Right lung (tissue), 10 donors: Measurements from ENCODE around the gene PAX8. TPM values are rescaled to one million over a fixed set of nuclear protein-coding genes. Genes with fewer than 3 reads are reported as not detected.
"Not testable (repeated sequence)": the region's sequence is repeated elsewhere in the genome, so short reads cannot be mapped to it uniquely, and the experiment has no call there.

Experiments
- DNase-seq, 2 donors: peaks; one replicate each; pipeline ENCODE4 v3.0.0-alpha.2; 2013
- long read RNA-seq, 8 donors: transcript quantifications; one replicate each; lab custom pipeline, GENCODE V29; 2026
- polyA plus RNA-seq, 5 donors: library from polyadenylated mRNA; unstranded; fragments of 120-200 nt; gene quantifications; one replicate each; pipeline versions ENCODE4 v1.2.1 to v1.2.3, GENCODE V29; 2013; ENCODE audit warnings: inconsistent platforms in 1 of 5, low replicate concordance in 1 of 5; ENCODE audit not compliant: insufficient read length in 5 of 5, insufficient read depth in 1 of 5

The PAX8 gene
- 10 to 100 TPM in 1 of 5 donors, 1 to 10 TPM in 4; 2.0 to 14.5 (median 4.4) TPM for polyA plus RNA-seq
- long read RNA-seq, donor 1, partial matches to known transcripts = 0 of 13 reads
- long read RNA-seq, donor 1, other reads (novel, unspliced or antisense) = 12 of 13 reads
- long read RNA-seq, donor 2, partial matches to known transcripts = 0 of 1 reads
- long read RNA-seq, donor 2, other reads (novel, unspliced or antisense) = 0 of 1 reads
- long read RNA-seq, donor 3 = 0 reads
- long read RNA-seq, donor 4, partial matches to known transcripts = 0 of 3 reads
- long read RNA-seq, donor 4, other reads (novel, unspliced or antisense) = 0 of 3 reads
- long read RNA-seq, donor 5, partial matches to known transcripts = 0 of 2 reads
- long read RNA-seq, donor 5, other reads (novel, unspliced or antisense) = 0 of 2 reads
- long read RNA-seq, donor 6, partial matches to known transcripts = 0 of 1 reads
- long read RNA-seq, donor 6, other reads (novel, unspliced or antisense) = 0 of 1 reads
- long read RNA-seq, donor 7, partial matches to known transcripts = 50 of 94 reads
- long read RNA-seq, donor 7, other reads (novel, unspliced or antisense) = 44 of 94 reads
- long read RNA-seq, donor 8 = 0 reads

DNA sequence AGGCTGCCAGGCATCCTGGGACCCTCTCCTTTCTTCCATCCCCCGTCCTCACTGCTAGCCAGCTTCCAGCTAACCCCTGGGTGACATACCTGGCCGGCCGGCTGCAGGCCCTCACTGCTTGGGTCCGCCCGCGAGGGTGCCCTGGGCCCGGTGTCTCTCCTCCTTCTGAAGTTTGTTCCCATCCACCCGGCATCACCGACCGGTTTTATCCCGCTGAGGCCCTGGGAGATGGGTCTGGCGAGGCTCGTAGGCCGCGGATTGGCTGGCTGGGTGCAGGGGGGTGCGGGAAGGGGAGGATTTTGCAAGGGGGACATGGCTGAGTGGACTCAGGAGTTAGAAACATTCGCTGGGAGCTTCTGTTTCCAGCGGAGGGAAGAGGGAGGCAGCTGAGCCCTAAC, at the start of gene PAX8:
PAX8 (minus strand) TSS at position 180 of the 398 bp plus-strand sequence. CDS start 527 bp downstream, outside the sequence.
- DNase-seq = no peak

DNA sequence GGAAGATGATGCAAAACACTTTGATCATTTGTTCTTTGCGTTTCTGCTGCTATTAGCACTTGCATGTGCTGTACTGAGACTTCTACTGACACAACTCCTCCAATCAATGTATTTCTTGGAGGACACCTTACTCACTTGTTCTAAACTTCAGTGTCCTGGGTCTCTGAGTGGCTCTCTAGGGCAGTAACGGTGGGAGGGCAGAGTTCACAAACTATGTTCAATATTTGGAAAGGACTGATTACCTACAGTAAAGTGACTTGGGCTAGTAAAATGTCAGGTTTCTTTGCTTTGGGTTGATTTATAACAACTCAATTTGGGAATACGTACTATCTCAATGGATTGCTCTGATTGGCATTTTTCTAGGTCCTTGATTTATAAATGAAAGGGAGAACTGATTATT, 49.3 kb upstream of the PAX8 start:
- no peak for DNase-seq

DNA sequence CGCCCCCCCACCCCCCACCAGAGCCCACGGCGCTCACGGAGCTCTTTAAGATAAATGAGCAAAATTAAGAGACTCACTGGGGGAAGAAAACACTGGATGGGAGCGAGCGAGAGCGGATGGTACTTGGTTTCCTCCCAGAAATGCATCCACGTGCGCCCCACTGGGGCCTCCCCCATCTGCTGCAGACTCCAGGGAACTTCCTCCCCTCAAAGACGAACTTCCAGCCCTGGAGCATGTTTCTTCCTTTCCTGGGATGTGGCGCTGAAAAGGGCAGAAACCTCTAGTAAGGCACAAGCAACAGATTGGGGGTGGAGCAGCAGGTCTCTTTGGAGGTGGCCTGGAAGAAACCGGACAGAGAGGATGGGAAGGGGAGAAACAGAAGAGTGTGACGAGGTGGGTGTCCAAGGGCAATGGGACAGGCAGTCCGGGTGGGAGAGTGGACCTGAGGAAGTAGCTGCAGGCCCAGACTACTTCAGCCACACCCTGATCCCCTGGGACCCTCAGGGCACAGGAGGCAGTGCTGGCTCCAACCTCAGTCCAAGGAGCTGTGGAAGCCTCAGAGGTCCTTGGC, 46.5 kb upstream of the PAX8 start:
- DNase-seq = peak in 1 of 2 donors; percentile 10

DNA sequence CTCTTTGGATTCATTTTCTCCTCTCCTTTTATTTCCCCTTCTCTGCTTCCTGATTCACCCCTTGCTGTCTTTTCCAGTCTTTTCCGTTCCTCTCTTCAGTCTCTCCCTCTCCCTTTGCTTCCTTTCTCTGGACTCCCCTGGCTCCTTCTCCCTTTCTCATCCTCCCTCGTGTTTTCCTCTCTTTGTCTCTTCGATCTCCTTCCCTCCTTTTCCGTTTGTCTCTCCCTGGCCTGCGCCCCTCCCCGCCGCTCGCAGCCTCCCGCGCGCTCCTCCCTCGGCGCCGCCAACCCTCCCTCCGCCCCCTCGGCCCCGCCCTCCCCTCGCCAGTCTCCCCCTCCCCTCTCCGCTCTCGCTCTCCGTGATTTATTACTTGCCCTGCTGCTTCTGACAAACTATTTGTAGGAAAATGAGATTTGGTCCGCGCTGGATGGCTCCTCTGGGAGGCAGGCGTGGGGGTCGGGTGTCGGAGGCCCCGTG, 46.0 kb upstream of the PAX8 start:
- peak; percentile 42 to 62 for DNase-seq

DNA sequence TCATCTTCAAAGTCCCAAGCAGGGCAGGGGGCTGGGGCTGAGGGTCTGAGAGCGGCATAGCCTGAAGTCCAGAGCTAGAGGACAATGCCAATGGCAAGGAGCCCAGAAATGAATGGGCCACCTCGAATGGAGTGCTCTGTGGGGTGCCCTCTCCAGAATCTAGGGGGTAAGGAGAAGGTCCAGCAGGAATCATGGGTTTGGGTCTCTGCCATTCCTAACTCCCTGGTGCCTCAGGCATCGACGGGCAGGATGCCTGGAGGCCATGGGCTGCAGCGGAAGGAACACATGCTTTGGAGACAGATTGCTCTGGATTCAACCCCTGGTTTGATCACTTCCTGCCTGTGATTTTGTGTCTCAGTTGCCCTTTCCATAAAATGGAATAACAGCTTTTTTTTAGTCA, 44.4 kb upstream of the PAX8 start:
- not testable (repeated sequence) for DNase-seq

DNA sequence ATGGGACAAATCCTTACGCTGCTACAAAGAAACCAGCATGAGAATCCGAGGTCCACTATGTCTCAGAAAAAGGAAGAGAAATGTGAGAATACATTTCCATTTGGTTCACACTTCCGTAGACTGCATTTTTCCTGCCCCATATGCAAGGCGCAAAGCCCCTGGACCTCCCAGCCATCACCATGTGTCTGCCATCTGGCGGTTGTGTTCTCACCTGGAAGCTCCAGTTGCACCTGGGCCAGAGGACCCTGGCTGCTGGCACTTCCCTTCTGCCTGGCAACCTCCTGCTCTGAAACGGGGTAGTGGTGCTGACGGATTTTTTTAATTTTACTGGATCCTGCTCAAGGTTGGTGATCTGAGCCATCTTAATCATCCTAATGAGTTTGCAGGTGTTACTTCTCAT, 41.4 kb upstream of the PAX8 start:
- not testable (repeated sequence) for DNase-seq

DNA sequence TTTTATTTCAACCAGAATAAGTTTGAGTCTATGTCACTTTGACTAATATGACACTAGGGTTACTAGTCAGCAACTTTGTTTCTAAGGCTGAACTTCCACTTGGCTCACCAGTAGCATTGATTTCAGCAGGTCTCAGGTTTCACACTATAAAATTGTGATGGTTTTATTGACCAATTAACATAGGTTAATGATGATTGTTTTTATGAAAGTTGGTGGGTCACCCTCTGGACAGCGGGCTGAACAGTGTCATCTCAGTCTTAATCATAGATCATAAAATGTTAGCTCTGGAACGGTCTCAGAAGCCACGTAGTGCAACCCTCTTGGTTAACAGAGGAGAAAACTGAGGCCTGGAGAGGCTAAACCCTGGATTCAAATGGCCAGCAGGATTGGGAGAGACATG, 40.2 kb upstream of the PAX8 start:
- not testable (repeated sequence) for DNase-seq

DNA sequence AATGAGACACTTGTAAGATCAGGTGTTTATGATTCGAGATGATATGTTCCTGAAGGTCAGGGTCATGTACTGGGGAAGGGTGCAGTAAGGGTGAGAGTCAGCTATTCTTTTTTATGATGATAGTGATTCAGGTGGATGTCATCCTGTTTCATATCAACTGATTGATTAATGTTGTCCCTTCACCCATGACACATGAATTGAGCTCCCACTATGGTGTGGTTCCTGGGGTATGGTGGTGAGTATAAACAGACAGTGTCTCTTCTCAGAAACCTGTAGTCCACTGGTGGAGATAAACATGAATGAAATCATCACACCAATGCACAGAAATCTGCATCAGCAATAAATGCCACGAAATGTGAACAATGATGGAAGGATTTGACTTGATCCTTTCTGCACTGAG, 37.4 kb upstream of the PAX8 start:
- DNase-seq = no peak

DNA sequence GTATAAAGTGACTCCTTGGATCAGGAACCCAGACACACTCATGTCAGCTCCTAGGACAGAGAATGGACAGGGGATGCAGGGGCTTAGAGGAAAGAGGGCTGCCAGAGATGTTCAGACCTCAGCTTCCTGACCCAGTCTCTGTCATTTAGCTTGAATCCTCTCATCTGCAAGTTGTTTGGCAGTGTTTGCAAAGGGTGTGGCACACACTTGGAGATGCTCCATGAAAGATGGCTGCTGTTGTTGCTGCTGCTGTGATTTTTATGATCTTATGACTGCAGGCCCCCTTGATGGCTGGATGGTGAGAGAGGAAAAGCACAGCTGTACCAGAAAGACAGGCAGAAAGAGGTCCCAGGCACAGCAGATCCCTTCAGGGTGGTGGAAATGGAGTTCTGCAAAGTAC, 35.9 kb upstream of the PAX8 start:
- DNase-seq = not testable (repeated sequence)

DNA sequence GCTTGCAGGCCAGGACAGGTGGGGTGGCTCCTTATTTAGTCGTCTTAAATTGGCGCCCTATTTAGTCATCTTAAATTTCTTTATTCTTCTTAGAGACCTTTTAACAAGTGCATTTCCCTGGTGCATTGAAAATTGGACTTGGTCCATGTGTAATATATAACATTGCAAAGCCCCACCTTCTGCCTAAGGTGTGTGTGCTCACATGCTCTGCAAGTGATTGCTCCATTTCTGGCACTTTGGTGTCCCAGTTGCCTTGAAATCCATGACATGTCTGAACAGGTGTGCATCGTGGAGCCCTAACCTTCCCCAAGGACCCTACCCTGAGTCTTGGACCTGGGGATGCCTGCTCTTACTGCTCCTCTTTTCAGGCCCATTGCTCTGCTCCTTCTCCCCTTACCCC, 35.5 kb upstream of the PAX8 start:
- not testable (repeated sequence) for DNase-seq

DNA sequence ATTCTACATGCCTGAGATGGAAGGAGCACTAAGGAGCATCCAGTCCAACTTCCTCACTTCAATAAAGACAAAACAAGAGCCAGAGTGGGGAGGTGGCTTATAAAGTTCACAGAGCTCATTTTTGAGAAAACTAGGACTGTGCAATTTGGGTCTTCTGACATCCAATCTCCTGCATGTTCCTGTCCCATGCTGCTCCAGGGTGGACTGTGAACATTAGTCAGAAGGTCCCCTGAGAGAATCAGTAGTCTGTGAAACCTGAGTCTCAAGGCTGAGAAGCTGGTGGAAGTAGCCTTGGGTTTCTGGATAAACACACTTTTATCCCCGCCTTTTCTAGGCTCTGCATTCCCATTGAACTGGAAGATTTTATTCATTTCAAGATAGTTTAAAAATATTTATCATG, 33.1 kb upstream of the PAX8 start:
- not testable (repeated sequence) for DNase-seq

DNA sequence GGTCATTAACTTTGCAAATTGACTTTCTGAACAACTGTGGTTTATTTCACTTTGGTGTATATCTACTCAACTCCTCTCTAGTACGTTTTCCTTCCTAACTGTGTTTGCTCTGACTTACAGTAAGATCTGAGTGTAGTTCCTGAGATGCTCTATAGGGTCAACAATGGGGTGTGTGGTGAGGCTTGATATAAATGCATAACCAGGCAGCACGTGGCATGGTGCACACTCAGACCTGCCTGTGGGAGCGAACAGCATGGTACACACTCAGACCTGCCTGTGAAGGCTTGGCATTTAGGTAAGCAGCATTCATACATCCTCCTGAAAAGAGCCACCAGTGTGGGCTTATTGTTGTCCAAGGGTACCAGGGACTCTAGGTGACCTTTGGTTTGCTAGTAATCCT, 32.5 kb upstream of the PAX8 start:
- not testable (repeated sequence) for DNase-seq

DNA sequence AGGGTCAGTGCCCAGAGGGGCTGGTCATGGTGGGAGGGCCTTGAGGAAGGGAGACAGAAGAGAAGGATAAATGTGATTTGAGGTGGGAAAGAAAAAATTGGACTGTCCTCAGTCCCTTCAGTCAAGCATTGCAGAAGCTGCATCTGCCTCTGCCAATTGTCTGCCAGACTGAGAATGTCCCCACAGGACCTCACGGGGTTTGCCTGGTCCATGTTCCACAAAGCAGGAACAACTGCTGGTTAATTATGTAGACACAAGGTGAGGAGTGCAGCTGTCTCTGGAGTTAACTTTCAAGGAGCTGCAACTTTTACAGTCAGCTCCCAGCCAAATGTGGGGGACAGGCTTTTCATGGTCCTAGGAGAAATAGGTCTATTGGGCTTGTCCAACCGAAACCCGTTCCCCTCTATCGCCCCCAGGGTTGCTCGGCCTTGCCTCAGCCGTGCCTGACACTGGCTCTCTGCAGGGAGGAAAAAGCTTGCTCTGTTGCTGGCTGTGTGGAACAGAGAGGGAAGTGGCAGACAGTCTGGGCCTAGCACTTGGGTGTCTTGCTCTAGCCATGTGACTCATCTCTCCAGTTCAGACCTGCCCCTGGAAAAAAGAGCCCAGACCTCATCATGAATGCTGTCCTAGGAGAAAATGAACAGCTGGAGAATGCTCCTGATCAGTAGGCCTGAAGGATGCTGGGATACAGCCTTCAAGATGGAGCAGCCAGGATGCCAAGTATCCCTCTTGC, 31.1 kb upstream of the PAX8 start:
- no peak for DNase-seq

DNA sequence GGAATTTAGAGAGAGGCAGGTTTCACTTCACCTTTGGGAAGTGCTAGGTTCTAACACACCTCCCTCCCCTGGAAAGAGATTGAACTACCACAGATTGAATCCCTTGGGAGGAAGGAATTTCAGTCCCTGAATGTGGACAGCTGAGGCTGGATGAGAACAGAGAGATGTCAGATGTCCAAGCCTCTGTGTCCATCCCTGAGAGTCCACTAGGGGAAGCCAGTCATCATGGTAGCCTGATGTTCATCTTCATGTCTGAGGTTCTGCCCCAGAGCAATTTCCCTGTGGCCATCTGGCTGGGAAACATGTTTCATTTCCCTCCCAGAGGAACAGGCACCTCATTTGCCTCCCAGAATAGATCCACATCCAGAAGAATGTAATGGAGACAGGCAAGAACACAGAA, 30.1 kb upstream of the PAX8 start:
- not testable (repeated sequence) for DNase-seq

DNA sequence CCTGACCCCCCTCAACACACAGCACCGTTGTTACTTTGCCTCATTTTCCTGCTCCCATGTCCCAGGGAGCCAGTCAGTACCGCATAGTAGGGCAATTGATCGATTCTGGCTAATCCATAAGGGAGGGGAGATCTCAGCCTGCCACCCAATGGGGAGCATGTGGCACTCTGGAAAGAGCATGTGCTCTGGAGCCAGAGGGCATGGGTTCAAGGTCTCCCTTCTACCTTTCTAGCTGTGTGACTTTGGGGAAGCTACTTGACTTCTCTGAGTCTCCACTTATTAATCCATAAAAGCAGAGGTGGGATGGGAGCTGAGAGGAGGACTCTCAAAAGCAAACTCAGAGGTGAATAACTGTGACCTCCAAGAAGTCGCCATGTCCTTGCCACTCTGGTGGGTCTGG, 27.5 kb upstream of the PAX8 start:
- DNase-seq = not testable (repeated sequence)

DNA sequence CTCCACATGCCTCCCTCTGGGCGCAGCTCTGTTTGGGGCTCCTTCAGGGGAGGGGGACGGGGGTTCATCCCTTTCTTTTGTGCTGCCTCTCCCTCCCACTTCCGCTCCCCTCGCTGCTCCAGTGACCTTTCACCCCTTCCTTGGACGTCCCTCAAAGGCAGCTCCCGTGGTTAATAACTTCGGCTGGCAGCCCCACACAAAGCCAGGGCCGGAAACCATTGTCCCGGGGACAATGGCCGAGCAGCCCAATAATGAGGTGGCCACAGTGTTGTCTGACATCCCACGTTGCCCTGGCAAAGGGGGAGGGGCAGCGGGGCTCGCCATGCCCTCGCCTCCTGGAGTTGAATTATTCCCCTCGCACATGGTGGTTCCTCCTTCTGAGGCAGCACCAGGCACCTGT, 27.0 kb upstream of the PAX8 start:
- DNase-seq = not testable (repeated sequence)

DNA sequence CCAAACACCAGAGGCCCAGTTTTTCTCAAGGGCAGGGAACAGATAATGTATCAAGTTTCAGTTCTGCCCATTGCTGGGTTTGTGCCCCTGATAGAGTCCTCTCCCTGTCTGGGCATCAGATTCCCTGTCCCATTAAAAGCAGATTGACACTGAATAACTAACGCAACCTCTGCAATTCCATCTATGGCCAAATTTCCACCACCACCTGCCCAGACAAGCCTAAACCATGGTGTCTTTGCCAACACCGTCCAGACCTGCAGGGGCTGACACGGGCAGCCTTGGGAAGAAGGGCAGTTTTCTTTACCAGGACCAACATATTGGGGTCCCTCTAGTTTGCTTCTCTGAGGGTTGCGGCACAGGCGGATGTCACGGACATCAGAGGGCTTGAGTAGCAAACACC, 26.4 kb upstream of the PAX8 start:
- DNase-seq = no peak

DNA sequence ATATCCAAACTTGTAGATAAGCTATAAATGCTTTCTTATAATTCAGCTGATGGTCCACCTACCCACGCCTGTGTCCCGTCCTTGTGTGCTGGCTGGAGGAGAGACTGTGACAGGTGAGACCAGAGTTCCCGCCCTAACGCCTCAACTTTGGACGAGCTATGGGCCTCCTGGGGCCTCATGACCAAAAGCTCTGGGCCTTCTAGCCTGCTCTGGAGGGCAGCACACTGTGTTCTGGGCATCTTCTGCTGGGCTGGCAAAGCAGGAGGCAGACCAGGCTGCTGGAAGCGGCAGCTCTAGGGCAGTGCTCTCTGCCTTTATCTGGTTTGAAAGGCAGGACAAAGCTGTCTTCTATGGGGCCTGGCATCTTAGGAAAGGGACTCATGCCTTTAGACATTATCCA, 26.0 kb upstream of the PAX8 start:
- no peak for DNase-seq

DNA sequence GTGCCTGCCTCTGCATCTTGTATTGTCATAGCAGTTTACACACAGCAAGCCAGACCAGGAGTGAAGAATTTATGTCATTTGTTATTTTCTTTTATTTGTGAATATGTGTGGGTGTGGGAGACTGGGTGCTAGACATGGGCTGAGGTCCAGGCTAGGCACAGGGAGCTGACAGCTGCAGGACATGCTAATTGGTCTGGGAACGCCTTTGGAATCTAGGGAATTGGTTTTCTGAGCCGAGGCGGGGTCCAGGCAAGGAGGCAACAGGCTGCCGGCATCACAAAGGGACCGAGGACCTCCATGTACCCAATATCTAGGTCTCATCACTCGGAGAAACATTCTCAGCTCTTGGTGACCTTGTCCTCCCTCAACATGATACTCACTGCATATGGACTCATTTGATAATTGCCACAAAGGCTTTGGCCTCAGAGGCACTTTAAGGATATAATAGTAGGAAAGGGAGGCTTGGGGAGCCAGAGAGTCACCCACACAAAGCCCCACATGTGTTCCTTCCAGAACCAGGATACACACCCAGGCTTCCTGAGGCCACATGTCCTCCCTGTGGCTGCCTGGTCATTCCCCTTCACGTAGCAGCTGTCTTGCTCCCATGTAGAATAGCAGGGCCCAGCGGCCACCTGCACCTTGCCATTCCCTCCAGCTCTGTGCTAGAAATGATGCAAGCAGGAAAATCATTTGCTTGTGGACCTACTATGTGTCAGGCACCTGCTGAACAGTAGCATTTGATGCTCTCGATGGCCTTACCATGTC, 23.7 kb upstream of the PAX8 start:
- DNase-seq = not testable (repeated sequence)

DNA sequence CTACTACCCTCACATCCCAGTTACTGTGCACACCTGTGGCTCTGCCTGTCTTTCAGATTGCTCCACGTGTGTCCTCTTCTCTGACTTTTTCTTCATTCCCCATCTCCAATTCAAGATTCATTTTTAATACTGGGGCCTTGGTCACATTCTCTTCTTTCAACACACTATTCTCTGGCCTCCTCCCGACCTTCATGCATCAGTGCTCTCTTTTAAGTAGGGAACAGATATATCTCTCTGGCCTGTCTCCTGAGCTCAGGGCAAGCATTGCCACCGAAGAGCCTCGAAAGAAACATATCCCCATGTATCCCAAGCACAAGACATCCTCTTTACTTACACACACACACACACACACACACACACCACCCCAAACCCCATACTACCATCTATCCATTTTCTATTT, 21.6 kb upstream of the PAX8 start:
- DNase-seq = no peak

DNA sequence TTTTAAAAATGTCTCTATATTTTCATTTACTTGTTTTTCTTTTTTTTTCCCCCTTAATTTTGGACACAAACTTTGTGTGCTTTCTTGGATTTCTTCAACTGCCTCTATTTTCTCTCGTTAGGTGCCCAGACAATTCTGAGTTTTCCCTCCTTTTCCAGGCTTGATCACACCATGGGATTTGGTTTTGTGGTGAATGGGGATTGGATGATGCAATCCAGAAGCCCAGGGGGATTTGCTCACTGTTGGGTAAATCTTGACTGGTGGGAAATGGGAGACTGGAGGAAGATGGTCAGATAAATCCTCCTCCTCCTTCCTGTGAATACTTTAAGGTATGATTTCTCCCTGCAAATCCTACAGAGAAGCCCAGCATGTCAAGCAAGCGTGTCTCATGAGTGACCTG, 19.5 kb upstream of the PAX8 start:
- no peak for DNase-seq
